Right atrium auricular region (tissue), 2 donors: Measurements from ENCODE around the gene JARID2. TPM values are rescaled to one million over a fixed set of nuclear protein-coding genes. Genes with fewer than 3 reads are reported as not detected.

Source experiments
- DNase-seq: peaks from one replicate; pipeline ENCODE4 v3.0.0-alpha.2; 2019; ENCODE audit warnings: low spot score
- H3K27ac ChIP-seq, 2 donors: fragments of 200-600 bp; sonication (generic); 1 replicate in 1 of 2; 2 replicates in 1 of 2; pipeline ENCODE4 v1.5.1; 2016 to 2019
- H3K27me3 ChIP-seq, 2 donors: fragments of 200-600 bp; sonication (generic); one replicate each; pipeline versions ENCODE4 v1.5.1 to v1.6.0; 2017 to 2019
- H3K36me3 ChIP-seq: fragments of 200-600 bp; sonication (generic); one replicate; pipeline ENCODE4 v1.5.1; 2016
- H3K4me1 ChIP-seq, 2 donors: fragments of 200-600 bp; sonication (generic); one replicate each; pipeline versions ENCODE4 v1.5.1 to v1.6.0; 2017 to 2019
- H3K4me3 ChIP-seq, 2 donors: fragments of 200-600 bp; sonication (generic); 1 replicate in 1 of 2; 2 replicates in 1 of 2; pipeline ENCODE4 v1.5.1; 2017 to 2019; ENCODE audit warnings: mild to moderate bottlenecking in 1 of 2, moderate library complexity in 1 of 2
- H3K9me3 ChIP-seq, 2 donors: fragments of 200-600 bp; sonication (generic); one replicate each; pipeline ENCODE4 v1.5.1; 2019
- CTCF ChIP-seq, 2 donors: fragments of 200-600 bp; sonication (generic); IDR thresholded peaks; one replicate each; pipeline ENCODE4 v1.5.1; 2019; ENCODE audit warnings: antibody characterized with exemption in 2 of 2
- total RNA-seq, 2 donors: library from RNA; depleted of rRNA; stranded (reverse); fragments of >200 nt; gene quantifications; one replicate each; pipeline ENCODE4 v1.1.0, GENCODE V29; 2016

The JARID2 gene
- total RNA-seq, 2 donors from 2014 or later: 6.5 to 6.7 TPM

GRCh38 chr6:15252195-15252594 is 6.3 kb downstream of the JARID2 start:
- Histone ChIP-seq H3K4me1 (peaks cover 0 to 65% of the 10 kb centered on the region in 2 donors), H3K27ac (no peak overlapping the region), H3K36me3 (no peaks in the 10 kb centered on the region), H3K4me3 (no peak overlapping the region), H3K27me3 (no peaks in the 10 kb centered on the region), H3K9me3 (no peaks in the 10 kb centered on the region)
- DNase-seq: no peak
- no peak for TF ChIP-seq CTCF (IDR thresholded peaks at IDR 0.05)

GRCh38 chr6:15253203-15254022 is 7.5 kb downstream of the JARID2 start:
- peaks cover 0 to 72% of the 10 kb centered on the region in 2 donors for H3K4me1 ChIP-seq

GRCh38 chr6:15254070-15254975 is 8.5 kb downstream of the JARID2 start:
- Histone ChIP-seq H3K9me3 (no peaks in the 10 kb centered on the region), H3K4me1 (peaks cover 0 to 76% of the 10 kb centered on the region in 2 donors), H3K4me3 (no peak overlapping the region), H3K36me3 (no peaks in the 10 kb centered on the region), H3K27me3 (no peaks in the 10 kb centered on the region), H3K27ac (peak overlapping the region in 1 of 2 donors; percentile 65)
- peak in 1 of 2 donors; percentile 41 for TF ChIP-seq CTCF (IDR thresholded peaks at IDR 0.05)
- DNase-seq: no peak

More at GRCh38 chr6:15253203-15254022, 7.5 kb downstream of the JARID2 start:
- Histone ChIP-seq H3K27me3 (no peaks in the 10 kb centered on the region), H3K36me3 (no peaks in the 10 kb centered on the region), H3K27ac (no peak overlapping the region), H3K4me3 (no peak overlapping the region), H3K9me3 (no peaks in the 10 kb centered on the region)
- TF ChIP-seq CTCF (IDR thresholded peaks at IDR 0.05): no peak
- DNase-seq: no peak

- Histone ChIP-seq H3K27ac (peak overlapping the region in 1 of 2 donors; percentile 65), H3K4me3 (no peak overlapping the region), H3K4me1 (peaks cover 0 to 81% of the 10 kb centered on the region in 2 donors), H3K27me3 (no peaks in the 10 kb centered on the region), H3K9me3 (no peaks in the 10 kb centered on the region), H3K36me3 (no peaks in the 10 kb centered on the region)
- no peak for TF ChIP-seq CTCF (IDR thresholded peaks at IDR 0.05)
- no peak for DNase-seq
Measured at GRCh38 chr6:15255481-15255880, 9.6 kb downstream of the JARID2 start.

GRCh38 chr6:15255909-15256395 is 10.1 kb downstream of the JARID2 start:
- no peak for TF ChIP-seq CTCF (IDR thresholded peaks at IDR 0.05)
- Histone ChIP-seq H3K36me3 (no peaks in the 10 kb centered on the region), H3K4me3 (no peak overlapping the region), H3K27me3 (no peaks in the 10 kb centered on the region), H3K27ac (peak overlapping the region; percentile 45 to 65), H3K9me3 (no peaks in the 10 kb centered on the region), H3K4me1 (peaks cover 0 to 86% of the 10 kb centered on the region in 2 donors)
- DNase-seq: no peak
